Measurements from ENCODE around the gene EIF3J.

DNA sequence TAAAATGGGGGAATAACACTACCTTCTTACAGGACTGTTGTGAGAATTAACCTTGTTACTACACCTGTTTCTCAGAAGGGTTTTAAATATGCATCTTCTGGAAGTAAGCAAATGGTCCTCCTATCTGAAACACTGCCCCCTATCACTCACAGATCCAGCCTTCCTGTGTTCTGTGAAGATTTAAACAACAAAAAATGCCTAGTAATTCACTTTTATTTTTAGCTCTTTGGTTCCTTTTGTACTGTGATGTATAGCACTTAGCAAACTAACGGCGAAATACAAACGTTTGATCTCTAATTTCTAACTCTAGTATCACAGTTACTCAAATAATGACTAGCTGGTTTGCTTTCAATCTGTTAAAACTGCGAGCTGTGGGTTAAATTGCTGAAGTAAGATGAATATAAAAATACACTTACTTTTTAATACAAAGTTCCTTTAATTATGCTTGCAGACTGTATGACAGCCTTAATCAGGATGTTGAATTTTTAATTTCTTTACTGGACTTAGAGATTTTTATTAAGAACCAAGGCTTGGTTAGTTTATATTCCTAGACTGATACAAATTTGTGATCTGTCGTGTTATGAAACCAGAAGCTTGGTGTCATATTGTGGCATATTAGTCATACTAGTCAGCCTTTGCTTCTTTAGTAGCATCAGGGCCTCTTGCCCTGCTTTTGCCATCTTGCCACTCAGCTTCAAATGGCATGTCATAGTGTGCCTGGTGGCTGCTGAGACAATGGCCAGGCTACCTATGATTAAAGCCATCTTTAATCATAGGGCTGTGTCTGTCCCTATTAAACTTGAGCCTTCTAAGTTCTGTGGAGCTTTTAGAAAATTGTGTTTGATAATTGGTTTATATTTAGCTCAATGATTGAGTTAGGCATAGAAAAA is 9.2 kb downstream of the EIF3J start:
- TF ChIP-seq, protein P1, sequence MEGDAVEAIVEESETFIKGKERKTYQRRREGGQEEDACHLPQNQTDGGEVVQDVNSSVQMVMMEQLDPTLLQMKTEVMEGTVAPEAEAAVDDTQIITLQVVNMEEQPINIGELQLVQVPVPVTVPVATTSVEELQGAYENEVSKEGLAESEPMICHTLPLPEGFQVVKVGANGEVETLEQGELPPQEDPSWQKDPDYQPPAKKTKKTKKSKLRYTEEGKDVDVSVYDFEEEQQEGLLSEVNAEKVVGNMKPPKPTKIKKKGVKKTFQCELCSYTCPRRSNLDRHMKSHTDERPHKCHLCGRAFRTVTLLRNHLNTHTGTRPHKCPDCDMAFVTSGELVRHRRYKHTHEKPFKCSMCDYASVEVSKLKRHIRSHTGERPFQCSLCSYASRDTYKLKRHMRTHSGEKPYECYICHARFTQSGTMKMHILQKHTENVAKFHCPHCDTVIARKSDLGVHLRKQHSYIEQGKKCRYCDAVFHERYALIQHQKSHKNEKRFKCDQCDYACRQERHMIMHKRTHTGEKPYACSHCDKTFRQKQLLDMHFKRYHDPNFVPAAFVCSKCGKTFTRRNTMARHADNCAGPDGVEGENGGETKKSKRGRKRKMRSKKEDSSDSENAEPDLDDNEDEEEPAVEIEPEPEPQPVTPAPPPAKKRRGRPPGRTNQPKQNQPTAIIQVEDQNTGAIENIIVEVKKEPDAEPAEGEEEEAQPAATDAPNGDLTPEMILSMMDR (IDR thresholded peaks at IDR 0.05): peak in 1 of 3 experiments; percentile 17
- TF ChIP-seq POLR2A (IDR thresholded peaks at IDR 0.05; ENCODE audit: low read depth): no peak
- TF ChIP-seq EP300 (IDR thresholded peaks at IDR 0.05): no peak
- TF ChIP-seq POLR2AphosphoS5 (IDR thresholded peaks at IDR 0.05): no peak
